Neural progenitor cell (in vitro differentiated cells): Measurements from ENCODE around the gene KAZN.

Experiments used
- CTCF ChIP-seq: fragments of 200-600 bp; sonication (generic); IDR thresholded peaks from 2 replicates; pipeline ENCODE4 v1.5.1; 2017; ENCODE audit warnings: antibody characterized with exemption, mild to moderate bottlenecking
- EZH2 ChIP-seq: fragments of 200-600 bp; sonication (generic); IDR thresholded peaks from 2 replicates; pipeline ENCODE4 v1.6.1; 2017; ENCODE audit warnings: antibody characterized with exemption, mild to moderate bottlenecking, moderate library complexity

- TF ChIP-seq CTCF, result no peak
- no peak for TF ChIP-seq EZH2
Observed at GRCh38 chr1:14667651-14667984, 69.1 kb downstream of the KAZN start.
